ENCODE results near the gene TSPAN15. TPM values are rescaled to one million over a fixed set of nuclear protein-coding genes. Genes with fewer than 3 reads are reported as not detected.

Gene TSPAN15
- polyA plus RNA-seq, 1 donor (not counting 4 experiments of a cell fraction or from before 2014, with no cell fraction given): 2.1 TPM

DNA sequence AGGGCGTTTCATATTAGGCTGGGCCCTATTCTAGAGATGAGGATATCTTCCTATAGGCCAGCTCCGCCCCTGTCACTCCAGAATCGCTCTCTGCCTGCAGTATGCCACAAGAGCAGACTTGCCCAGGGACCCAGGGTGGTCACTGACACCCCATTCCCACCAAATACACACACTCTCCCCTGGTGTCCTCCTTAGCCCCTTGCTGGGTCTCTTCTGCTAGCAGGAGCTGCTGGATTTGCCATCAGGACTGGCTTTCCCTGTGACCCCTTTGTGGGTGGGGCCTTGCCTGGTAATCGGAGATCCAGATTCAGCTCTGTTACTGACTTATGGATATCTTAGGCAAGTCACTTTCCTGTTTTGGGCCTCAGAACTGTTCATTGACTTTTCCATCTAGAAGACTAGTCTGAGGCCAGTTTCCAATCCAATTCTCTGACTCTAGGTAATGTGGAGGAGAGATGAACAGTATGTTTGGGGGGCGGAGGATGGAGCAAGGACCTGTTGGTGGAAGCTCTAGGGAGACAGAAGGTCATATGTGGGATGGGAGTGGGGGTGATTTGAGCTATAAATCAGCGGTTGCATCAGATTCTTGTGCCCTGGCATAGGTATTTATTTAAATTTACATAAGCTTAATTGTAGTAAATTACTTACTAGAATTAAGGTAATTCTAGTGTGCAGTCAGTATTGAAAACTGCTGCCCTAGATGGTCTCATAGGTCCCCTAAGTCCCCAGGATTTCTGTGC is 1.6 kb downstream of the TSPAN15 start:
- Histone ChIP-seq H3K4me3 (ENCODE audit: control insufficient read depth in 2 of 3, extremely low read depth in 1 of 3, insufficient read depth in 2 of 3, low read depth in 1 of 3, low read length in 3 of 3) (no peak overlapping the region), H3K4me2 (ENCODE audit: control insufficient read depth, extremely low read depth, insufficient read depth, low read depth, low read length) (no peak overlapping the region), H3K9ac (ENCODE audit: control insufficient read depth, extremely low read depth, insufficient read depth, low read length) (no peak overlapping the region), H3K27ac (ENCODE audit: control insufficient read depth, insufficient read depth, low read length) (no peak overlapping the region), H3K9me1 (ENCODE audit: control insufficient read depth, extremely low read depth, insufficient read depth, low read length) (no peaks in the 10 kb centered on the region), H3K36me3 (ENCODE audit: control insufficient read depth in 2 of 2, extremely low read depth in 1 of 2, insufficient read depth in 2 of 2, low read length in 2 of 2) (no peaks in the 10 kb centered on the region), H3K4me1 (ENCODE audit: control insufficient read depth, extremely low read depth, insufficient read depth, low read length) (peaks cover 25% of the 10 kb centered on the region), H3K79me2 (ENCODE audit: control insufficient read depth, insufficient read depth, low read length) (no peaks in the 10 kb centered on the region), H3K27me3 (ENCODE audit: control insufficient read depth, extremely low read depth, insufficient read depth, low read length) (no peaks in the 10 kb centered on the region), H3K9me3 (ENCODE audit: control insufficient read depth, low read depth, low read length) (no peaks in the 10 kb centered on the region), H2AFZ (ENCODE audit: control insufficient read depth, low read length) (no peak overlapping the region), H4K20me1 (ENCODE audit: control insufficient read depth, extremely low read depth, insufficient read depth, low read length) (no peaks in the 10 kb centered on the region)
- FAIRE-seq (no peak), DNase-seq (ENCODE audit: low read depth, low spot score) (no peak)
- no peak for TF ChIP-seq EZH2 (IDR thresholded peaks at IDR 0.05; ENCODE audit: low read length)
- TF ChIP-seq, protein P1, sequence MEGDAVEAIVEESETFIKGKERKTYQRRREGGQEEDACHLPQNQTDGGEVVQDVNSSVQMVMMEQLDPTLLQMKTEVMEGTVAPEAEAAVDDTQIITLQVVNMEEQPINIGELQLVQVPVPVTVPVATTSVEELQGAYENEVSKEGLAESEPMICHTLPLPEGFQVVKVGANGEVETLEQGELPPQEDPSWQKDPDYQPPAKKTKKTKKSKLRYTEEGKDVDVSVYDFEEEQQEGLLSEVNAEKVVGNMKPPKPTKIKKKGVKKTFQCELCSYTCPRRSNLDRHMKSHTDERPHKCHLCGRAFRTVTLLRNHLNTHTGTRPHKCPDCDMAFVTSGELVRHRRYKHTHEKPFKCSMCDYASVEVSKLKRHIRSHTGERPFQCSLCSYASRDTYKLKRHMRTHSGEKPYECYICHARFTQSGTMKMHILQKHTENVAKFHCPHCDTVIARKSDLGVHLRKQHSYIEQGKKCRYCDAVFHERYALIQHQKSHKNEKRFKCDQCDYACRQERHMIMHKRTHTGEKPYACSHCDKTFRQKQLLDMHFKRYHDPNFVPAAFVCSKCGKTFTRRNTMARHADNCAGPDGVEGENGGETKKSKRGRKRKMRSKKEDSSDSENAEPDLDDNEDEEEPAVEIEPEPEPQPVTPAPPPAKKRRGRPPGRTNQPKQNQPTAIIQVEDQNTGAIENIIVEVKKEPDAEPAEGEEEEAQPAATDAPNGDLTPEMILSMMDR (optimal IDR thresholded peaks at IDR 0.05 in 1 of 3, IDR thresholded peaks at IDR 0.05 in 1 of 3, conservative IDR thresholded peaks at IDR 0.05 in 1 of 3; ENCODE audit: extremely low read depth in 1 of 3, insufficient read depth in 2 of 3, low read length in 3 of 3): no peak
- dilution Hi-C loops (cut with MboI; ENCODE audit: extremely low pct_ligation_motif_present, low sequenced_read_pairs): no loop called here

DNA sequence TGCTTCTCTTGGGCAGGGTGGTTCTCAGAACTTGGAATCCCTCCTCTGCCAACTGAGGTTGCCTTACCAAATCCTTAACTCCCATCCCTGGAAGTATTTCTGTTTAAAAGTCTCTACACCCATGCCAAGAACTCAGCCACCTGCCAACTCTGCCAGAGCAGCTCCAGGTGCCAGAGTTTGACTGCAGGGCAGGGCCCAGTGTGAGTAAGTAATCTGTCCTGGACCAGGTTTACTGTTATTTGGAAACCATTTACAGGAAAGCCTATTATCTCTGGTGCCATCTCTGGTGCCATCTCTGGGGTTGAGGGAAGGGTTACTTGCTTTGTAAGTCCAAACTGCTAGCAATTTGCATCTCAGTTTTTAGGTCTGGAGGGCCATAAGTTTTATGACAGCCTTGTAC is 2.5 kb downstream of the TSPAN15 start:
- Histone ChIP-seq H3K9me3 (ENCODE audit: control insufficient read depth, low read depth, low read length) (no peaks in the 10 kb centered on the region), H3K36me3 (ENCODE audit: control insufficient read depth in 2 of 2, extremely low read depth in 1 of 2, insufficient read depth in 2 of 2, low read length in 2 of 2) (no peaks in the 10 kb centered on the region), H4K20me1 (ENCODE audit: control insufficient read depth, extremely low read depth, insufficient read depth, low read length) (no peaks in the 10 kb centered on the region), H3K9me1 (ENCODE audit: control insufficient read depth, extremely low read depth, insufficient read depth, low read length) (no peaks in the 10 kb centered on the region), H3K4me2 (ENCODE audit: control insufficient read depth, extremely low read depth, insufficient read depth, low read depth, low read length) (no peak overlapping the region), H3K4me1 (ENCODE audit: control insufficient read depth, extremely low read depth, insufficient read depth, low read length) (peaks cover 31% of the 10 kb centered on the region), H2AFZ (ENCODE audit: control insufficient read depth, low read length) (no peak overlapping the region), H3K27me3 (ENCODE audit: control insufficient read depth, extremely low read depth, insufficient read depth, low read length) (no peaks in the 10 kb centered on the region), H3K79me2 (ENCODE audit: control insufficient read depth, insufficient read depth, low read length) (no peaks in the 10 kb centered on the region), H3K4me3 (ENCODE audit: control insufficient read depth in 2 of 3, extremely low read depth in 1 of 3, insufficient read depth in 2 of 3, low read depth in 1 of 3, low read length in 3 of 3) (no peak overlapping the region), H3K9ac (ENCODE audit: control insufficient read depth, extremely low read depth, insufficient read depth, low read length) (no peak overlapping the region), H3K27ac (ENCODE audit: control insufficient read depth, insufficient read depth, low read length) (no peak overlapping the region)
- no peak for DNase-seq (ENCODE audit: low read depth, low spot score)
- no peak for TF ChIP-seq EZH2 (IDR thresholded peaks at IDR 0.05; ENCODE audit: low read length)
- TF ChIP-seq, protein P1 (optimal IDR thresholded peaks at IDR 0.05 in 1 of 3, IDR thresholded peaks at IDR 0.05 in 1 of 3, conservative IDR thresholded peaks at IDR 0.05 in 1 of 3; ENCODE audit: extremely low read depth in 1 of 3, insufficient read depth in 2 of 3, low read length in 3 of 3): no peak
- no peak for FAIRE-seq
- dilution Hi-C loops (cut with MboI; ENCODE audit: extremely low pct_ligation_motif_present, low sequenced_read_pairs): no loop called here
